GM12891 (cell line): ENCODE data around the gene ACSS1.

ENCODE experiments used
- DNase-seq: peaks from one replicate; pipeline ENCODE4 v3.0.0; 2011; ENCODE audit warnings: low spot score; ENCODE audit not compliant: insufficient read length
- FAIRE-seq: peaks from 2 replicates; lab custom pipeline; 2011; peaks lifted over from hg19 to GRCh38; lab: Jason Lieb, UNC
- PAX5 ChIP-seq: IDR thresholded peaks from 2 replicates; pipeline ENCODE4 v1.6.1; 2011; ENCODE audit warnings: low read length, moderate library complexity, mild to moderate bottlenecking; ENCODE audit not compliant: insufficient read depth, severe bottlenecking
- POLR2A ChIP-seq: IDR thresholded peaks from 2 replicates; pipeline ENCODE4 v1.6.1; 2011; ENCODE audit warnings: low read depth, low read length, control low read depth
- POLR2AphosphoS5 ChIP-seq: IDR thresholded peaks from 2 replicates; pipeline ENCODE4 v1.6.1; 2011; ENCODE audit warnings: low read depth, low read length, control low read depth
- POU2F2 ChIP-seq: IDR thresholded peaks from 2 replicates; pipeline ENCODE4 v1.6.1; 2011; ENCODE audit warnings: low read depth, mild to moderate bottlenecking, control low read depth, low read length, moderate library complexity
- SPI1 ChIP-seq: IDR thresholded peaks from 2 replicates; pipeline ENCODE4 v1.6.1; 2011; ENCODE audit warnings: low read depth, low read length, control low read depth
- TAF1 ChIP-seq: IDR thresholded peaks from 2 replicates; pipeline ENCODE4 v1.6.1; 2011; ENCODE audit warnings: low read depth, low read length, control low read depth

ACSS1 gene

DNA sequence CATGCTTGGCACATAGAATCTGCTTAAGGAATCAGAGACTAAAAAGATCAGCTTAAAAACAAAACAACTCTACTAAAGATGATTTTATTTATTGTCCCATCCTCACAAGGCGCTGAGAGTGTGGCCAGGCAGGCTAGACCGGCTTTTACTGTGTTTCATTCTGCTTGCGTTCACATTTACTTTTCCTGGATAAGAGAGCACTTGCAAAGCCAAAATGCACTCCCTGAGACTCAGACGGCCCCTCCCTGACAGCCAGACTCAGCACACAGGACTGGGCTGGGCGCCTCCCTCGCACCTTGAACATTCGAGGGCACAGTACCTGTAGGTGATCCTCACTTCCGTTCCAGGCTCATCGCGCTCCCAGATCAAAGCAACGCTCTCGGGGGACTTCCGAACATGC lies 10.2 kb downstream of the ACSS1 start:
- no peak for FAIRE-seq
- TF ChIP-seq PAX5, result no peak
- no peak for TF ChIP-seq SPI1
- no peak for TF ChIP-seq POLR2A
- TF ChIP-seq TAF1, result no peak
- no peak for TF ChIP-seq POU2F2
- no peak for TF ChIP-seq POLR2AphosphoS5
- no peak for DNase-seq

DNA sequence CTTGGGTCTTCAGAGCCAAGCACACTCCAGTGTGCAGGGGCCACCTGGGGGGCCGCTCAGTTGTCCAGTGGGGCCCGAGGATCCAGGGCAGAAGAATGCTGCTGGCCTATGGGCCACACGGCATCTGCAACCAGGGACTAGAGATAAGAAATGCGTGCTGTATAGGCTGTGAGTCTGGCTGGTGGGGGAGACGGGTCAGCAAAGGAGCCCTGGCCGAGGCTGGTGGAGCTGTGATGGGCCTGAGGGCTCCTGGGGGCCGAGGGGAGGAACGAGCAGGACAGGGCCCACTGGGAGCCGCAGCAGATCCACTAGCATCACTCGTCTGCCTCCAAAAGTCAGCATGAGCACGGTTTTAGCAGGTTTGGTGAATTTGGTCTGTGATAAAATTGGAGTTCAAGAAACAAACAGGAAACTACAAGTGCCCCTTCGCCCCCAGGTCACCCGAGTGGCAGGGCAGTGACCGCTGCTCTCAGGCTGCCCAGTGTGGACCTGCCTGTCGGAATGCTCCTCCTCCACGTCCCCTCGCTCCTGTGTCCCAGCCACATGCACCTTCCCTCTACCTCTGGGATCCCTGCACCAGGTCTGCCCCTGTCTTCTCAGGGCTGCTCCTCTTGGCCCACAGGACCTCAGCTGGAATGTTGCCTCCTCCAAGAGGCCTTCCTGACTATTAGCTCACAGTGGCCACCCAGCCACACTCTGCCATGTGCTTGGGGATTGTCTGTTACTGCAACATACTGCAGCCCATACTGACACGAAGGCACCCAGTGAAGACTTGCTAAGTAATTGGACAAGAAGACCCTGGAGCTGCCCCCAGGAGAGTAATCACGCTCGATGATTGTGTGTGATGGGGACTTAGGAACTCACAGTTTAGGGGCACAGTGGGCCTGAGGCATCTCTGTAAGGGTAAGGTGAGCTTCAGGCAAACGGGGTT lies 10.9 kb downstream of the ACSS1 start:
- FAIRE-seq, result no peak
- TF ChIP-seq PAX5 (no peak), TAF1 (no peak), SPI1 (no peak), POLR2A (no peak)
- DNase-seq, result no peak

- DNase-seq, result no peak
- TF ChIP-seq SPI1, result no peak
- TF ChIP-seq POU2F2, result no peak
- TF ChIP-seq TAF1, result no peak
- no peak for TF ChIP-seq PAX5
- TF ChIP-seq POLR2A, result no peak
- TF ChIP-seq POLR2AphosphoS5, result no peak
- FAIRE-seq, result no peak
Measured at GRCh38 chr20:25046181-25046641, 11.7 kb downstream of the ACSS1 start.

DNA sequence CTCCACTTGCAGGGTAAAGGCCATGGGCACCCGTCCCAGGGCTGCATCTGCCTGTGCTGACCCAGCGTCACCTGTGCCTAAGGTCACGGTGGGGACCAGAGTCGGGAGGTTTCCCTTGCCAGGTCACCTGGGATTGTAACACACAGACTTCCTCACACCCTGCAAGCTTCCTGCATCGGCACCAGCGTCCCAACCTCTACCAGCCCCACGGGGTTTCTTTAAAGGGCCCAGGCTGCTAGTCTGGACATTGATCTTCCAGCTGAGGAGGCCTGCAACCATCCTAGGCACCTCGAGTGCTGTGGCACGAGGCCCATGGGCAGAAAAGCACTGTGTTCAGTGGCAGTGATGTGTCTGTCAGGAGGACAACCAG lies 12.6 kb downstream of the ACSS1 start:
- FAIRE-seq, result no peak
- DNase-seq, result no peak
- TF ChIP-seq POLR2AphosphoS5 (no peak), POU2F2 (no peak), PAX5 (no peak), TAF1 (no peak), POLR2A (no peak), SPI1 (no peak)

DNA sequence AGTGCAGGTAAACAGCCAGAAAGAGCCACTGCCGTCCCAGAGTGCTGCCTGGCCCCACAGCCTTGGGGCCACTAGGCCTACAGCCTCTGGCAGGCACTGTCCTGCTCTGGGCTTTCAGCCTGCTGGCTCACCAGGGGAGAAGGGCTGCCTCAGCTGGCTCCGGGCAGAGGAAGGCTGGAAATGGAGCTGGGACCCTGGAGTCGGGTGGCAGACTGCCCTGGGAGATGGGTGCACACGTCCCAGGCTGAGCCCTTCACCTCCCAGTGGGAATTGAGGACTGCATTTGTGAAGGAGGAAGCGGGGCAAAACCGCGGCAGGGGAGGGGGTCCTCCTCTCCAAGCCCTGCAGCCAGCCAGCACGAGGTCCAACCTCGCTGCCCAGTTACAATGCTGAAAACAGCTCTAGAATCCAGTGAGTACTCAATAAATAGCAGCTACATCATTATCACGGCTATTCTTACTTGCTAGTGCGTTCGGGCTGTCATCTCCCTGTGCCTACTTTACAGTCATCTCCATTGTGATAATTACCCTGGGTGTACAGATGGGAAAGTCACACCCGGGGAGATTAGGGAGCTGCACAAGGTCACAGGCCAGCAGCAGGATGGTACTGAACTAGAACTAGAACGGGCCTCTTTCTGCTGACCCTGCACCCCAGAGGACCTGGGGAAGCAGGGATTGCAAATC lies 13.1 kb downstream of the ACSS1 start:
- FAIRE-seq (no peak), DNase-seq (no peak)
- no peak for TF ChIP-seq POLR2A
- TF ChIP-seq POU2F2, result no peak
- no peak for TF ChIP-seq POLR2AphosphoS5
- TF ChIP-seq PAX5, result no peak
- TF ChIP-seq SPI1, result no peak
- TF ChIP-seq TAF1, result no peak

DNA sequence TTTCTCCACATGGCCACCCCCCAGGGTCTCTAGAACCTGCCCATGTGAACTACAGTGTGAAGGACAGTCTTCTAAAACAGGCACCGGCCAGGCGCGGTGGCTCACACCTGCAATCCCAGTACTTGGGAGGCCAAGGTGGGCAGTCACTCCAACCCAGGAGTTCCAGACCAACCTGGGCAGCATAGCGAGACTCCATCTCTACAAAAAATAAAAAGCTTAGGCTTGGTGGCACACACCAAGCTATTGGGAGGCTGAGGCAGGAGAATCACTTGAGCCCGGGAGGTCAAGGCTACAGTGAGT lies 13.7 kb downstream of the ACSS1 start:
- TF ChIP-seq POU2F2 (no peak), SPI1 (no peak), PAX5 (no peak), TAF1 (no peak), POLR2A (no peak)
- DNase-seq (no peak), FAIRE-seq (no peak)

GRCh38 chr20:25043499-25044260 lies 14.3 kb downstream of the ACSS1 start:
- no peak for DNase-seq
- TF ChIP-seq TAF1 (no peak), PAX5 (no peak), POU2F2 (no peak), POLR2AphosphoS5 (no peak), SPI1 (no peak), POLR2A (no peak)
- FAIRE-seq, result no peak

GRCh38 chr20:25042531-25043498 lies 15.1 kb downstream of the ACSS1 start:
- DNase-seq (peak; percentile 67), FAIRE-seq (peak; percentile 84)
- TF ChIP-seq SPI1, result peak; percentile 62
- TF ChIP-seq POLR2A, result no peak
